HepG2 (cell line): ENCODE results near the gene FUZ. TPM values are rescaled to one million over a fixed set of nuclear protein-coding genes. Genes with fewer than 3 reads are reported as not detected.

Experiments
- CCAR2 ChIP-seq: fragments of 200-400 bp; formaldehyde crosslinking; optimal IDR thresholded peaks from 2 replicates; pipeline ENCODE3; 2018; ENCODE audit warnings: low read depth, mild to moderate bottlenecking, low read length, moderate library complexity
- SAP130 ChIP-seq: IDR thresholded peaks from 2 replicates; pipeline ENCODE4 v1.6.1; 2016; ENCODE audit warnings: low read depth
- SIN3A ChIP-seq: IDR thresholded peaks from 2 replicates; pipeline ENCODE4 v1.6.1; 2011; ENCODE audit warnings: low read depth, mild to moderate bottlenecking, control low read depth, low read length, borderline replicate concordance
- SP140L ChIP-seq: sonication (generic); formaldehyde crosslinking; IDR thresholded peaks from 2 replicates; pipeline ENCODE4 v1.4.0; 2020; ENCODE audit warnings: missing genetic modification reagents, borderline replicate concordance
- ZNF350 ChIP-seq: sonication (generic); formaldehyde crosslinking; IDR thresholded peaks from 2 replicates; pipeline ENCODE4 v1.4.0; 2020; ENCODE audit warnings: mild to moderate bottlenecking, low read depth, missing genetic modification reagents, borderline replicate concordance
- ZNF589 ChIP-seq: sonication (generic); formaldehyde crosslinking; conservative IDR thresholded peaks from 2 replicates; pipeline ENCODE4 v1.8.0; 2022; ENCODE audit warnings: mild to moderate bottlenecking, moderate library complexity, missing genetic modification reagents
- ZSCAN31 ChIP-seq: sonication (generic); formaldehyde crosslinking; IDR thresholded peaks from 2 replicates; pipeline ENCODE4 v1.5.0; 2020; ENCODE audit warnings: low read depth, mild to moderate bottlenecking, missing genetic modification reagents
- polyA plus RNA-seq, 8 experiments: library from polyadenylated mRNA; depleted of rRNA in 3 of 8; stranded (reverse) in 7 of 8; unstranded in 1 of 8; fragments of >200 nt; fragmentation: Illumina TruSeq in 4 of 8; extraction: Trizol in 4 of 8; gene quantifications; 2 replicates each; pipeline versions ENCODE4 v1.2.1 to v1.2.3, GENCODE V29; 2011 to 2016; ENCODE audit warnings: low read depth in 4 of 8, missing spikeins in 1 of 8, mixed read lengths in 1 of 8; ENCODE audit not compliant: insufficient read depth in 1 of 8
- total RNA-seq, 5 experiments: library from RNA; depleted of rRNA; stranded (reverse); fragments of >200 nt; fragmentation: Illumina TruSeq; extraction: Trizol; gene quantifications; 2 replicates each; pipeline ENCODE4 v1.2.3, GENCODE V29; 2016; ENCODE audit warnings: low read depth in 1 of 5
- TF ChIP-seq, protein P1 (sequence below), 2 experiments: sonication (generic) in 1 of 2; formaldehyde crosslinking in 1 of 2; IDR thresholded peaks; 2 replicates each; pipeline versions ENCODE4 v1.6.1 to v1.9.0; 2014 to 2022; ENCODE audit warnings: antibody characterized with exemption in 1 of 2, borderline replicate concordance in 1 of 2, inconsistent platforms in 1 of 2, low read depth in 1 of 2, missing genetic modification reagents in 1 of 2

Gene FUZ
- total and polyA plus RNA-seq, 2 of the 13 experiments (the other 11 are each of a cell fraction or from before 2014, with no cell fraction given): 0.08 TPM; not detected in 1

DNA sequence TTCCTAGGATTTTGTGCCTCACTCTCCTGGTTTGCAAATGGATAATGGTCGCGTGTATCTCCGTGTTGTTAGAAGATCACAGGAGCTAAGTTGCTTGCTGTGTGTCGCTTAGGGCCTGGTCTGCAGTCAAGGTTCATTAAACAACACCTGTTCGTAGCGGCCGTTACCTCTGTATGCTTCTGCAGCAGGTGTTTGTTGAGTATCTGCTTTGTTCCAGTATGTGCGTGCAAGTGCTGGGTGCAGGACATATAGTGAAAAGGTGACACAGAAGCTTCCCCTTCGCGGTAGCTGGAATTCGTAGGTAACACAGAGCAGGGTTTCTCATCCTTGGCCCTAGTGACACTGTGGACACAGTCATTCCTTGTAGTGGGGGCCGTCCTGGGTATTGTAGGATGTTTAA, 10.4 kb upstream of the FUZ start (continued):
- TF ChIP-seq, protein P1, sequence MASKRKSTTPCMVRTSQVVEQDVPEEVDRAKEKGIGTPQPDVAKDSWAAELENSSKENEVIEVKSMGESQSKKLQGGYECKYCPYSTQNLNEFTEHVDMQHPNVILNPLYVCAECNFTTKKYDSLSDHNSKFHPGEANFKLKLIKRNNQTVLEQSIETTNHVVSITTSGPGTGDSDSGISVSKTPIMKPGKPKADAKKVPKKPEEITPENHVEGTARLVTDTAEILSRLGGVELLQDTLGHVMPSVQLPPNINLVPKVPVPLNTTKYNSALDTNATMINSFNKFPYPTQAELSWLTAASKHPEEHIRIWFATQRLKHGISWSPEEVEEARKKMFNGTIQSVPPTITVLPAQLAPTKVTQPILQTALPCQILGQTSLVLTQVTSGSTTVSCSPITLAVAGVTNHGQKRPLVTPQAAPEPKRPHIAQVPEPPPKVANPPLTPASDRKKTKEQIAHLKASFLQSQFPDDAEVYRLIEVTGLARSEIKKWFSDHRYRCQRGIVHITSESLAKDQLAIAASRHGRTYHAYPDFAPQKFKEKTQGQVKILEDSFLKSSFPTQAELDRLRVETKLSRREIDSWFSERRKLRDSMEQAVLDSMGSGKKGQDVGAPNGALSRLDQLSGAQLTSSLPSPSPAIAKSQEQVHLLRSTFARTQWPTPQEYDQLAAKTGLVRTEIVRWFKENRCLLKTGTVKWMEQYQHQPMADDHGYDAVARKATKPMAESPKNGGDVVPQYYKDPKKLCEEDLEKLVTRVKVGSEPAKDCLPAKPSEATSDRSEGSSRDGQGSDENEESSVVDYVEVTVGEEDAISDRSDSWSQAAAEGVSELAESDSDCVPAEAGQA (IDR thresholded peaks at IDR 0.05; ENCODE audit: low read depth): no peak
- TF ChIP-seq, protein P1 (CRISPR knock-in tag; IDR thresholded peaks at IDR 0.05; ENCODE audit: borderline replicate concordance): no peak
- no peak for TF ChIP-seq SIN3A
- no peak for TF ChIP-seq ZSCAN31 (CRISPR knock-in tag)
- no peak for TF ChIP-seq CCAR2
- TF ChIP-seq SAP130 (CRISPR knock-in tag): no peak
- TF ChIP-seq SP140L: no peak
- TF ChIP-seq ZNF350 (CRISPR knock-in tag): no peak
- no peak for TF ChIP-seq ZNF589 (CRISPR knock-in tag)
